Fibroblast of villous mesenchyme (primary cell): ENCODE data around the gene LMF1. TPM values are rescaled to one million over a fixed set of nuclear protein-coding genes. Genes with fewer than 3 reads are reported as not detected.
"Not testable (repeated sequence)": the region's sequence is repeated elsewhere in the genome, so short reads cannot be mapped to it uniquely, and the experiment has no call there.

ENCODE experiments used
- DNase-seq: peaks from one replicate; pipeline ENCODE4 v3.0.0-alpha.2; 2010; ENCODE audit warnings: low read depth
- H3K4me3 ChIP-seq: 2 replicates; pipeline ENCODE4 v1.5.1; 2011; ENCODE audit warnings: low read depth, mild to moderate bottlenecking, low read length
- total RNA-seq: library from RNA; depleted of rRNA; stranded (reverse); fragments of >200 nt; gene quantifications from 2 replicates; pipeline ENCODE4 v1.2.3, GENCODE V29; 2012
- TF ChIP-seq, protein P1 (sequence below): IDR thresholded peaks from 2 replicates; pipeline ENCODE4 v1.5.1; 2012; ENCODE audit warnings: low read depth, mild to moderate bottlenecking, low read length; ENCODE audit not compliant: insufficient read depth

Gene LMF1
- total RNA-seq, 1 donor, result 13.0 TPM

DNA sequence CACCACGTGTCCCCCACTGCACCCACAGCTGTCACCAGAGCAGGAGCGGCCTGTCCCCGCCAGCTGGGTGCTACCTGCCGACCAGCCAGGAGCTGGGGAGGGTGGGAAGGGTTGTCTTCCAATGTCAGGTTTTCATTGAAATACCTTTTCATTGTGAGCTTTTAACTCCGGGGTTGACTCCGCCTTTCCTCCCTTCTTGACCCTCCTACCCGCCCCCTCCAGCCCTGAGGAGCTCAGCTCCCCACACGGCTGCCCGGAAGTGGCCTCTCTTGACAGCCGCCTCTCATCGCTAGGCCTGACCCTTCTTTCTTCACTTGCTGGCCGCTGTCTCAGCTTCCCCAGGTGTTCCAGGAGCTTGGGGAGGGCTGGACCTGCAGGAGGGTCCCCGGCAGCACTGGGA, 149.0 kb downstream of the LMF1 start:
- TF ChIP-seq, protein P1, sequence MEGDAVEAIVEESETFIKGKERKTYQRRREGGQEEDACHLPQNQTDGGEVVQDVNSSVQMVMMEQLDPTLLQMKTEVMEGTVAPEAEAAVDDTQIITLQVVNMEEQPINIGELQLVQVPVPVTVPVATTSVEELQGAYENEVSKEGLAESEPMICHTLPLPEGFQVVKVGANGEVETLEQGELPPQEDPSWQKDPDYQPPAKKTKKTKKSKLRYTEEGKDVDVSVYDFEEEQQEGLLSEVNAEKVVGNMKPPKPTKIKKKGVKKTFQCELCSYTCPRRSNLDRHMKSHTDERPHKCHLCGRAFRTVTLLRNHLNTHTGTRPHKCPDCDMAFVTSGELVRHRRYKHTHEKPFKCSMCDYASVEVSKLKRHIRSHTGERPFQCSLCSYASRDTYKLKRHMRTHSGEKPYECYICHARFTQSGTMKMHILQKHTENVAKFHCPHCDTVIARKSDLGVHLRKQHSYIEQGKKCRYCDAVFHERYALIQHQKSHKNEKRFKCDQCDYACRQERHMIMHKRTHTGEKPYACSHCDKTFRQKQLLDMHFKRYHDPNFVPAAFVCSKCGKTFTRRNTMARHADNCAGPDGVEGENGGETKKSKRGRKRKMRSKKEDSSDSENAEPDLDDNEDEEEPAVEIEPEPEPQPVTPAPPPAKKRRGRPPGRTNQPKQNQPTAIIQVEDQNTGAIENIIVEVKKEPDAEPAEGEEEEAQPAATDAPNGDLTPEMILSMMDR, result no peak
- H3K4me3 ChIP-seq, result no peak overlapping the region
- no peak for DNase-seq

GRCh38 chr16:820748-821147, 150.0 kb downstream of the LMF1 start:
- TF ChIP-seq, protein P1, result no peak
- DNase-seq, result no peak
- no peak overlapping the region for H3K4me3 ChIP-seq

GRCh38 chr16:820044-820408, 150.8 kb downstream of the LMF1 start:
- not testable (repeated sequence) for DNase-seq

GRCh38 chr16:819336-820043, 151.3 kb downstream of the LMF1 start:
- DNase-seq, result no peak
- H3K4me3 ChIP-seq, result no peak overlapping the region
- TF ChIP-seq, protein P1, result no peak

More at GRCh38 chr16:820044-820408, 150.8 kb downstream of the LMF1 start:
- not testable (repeated sequence) for H3K4me3 ChIP-seq

GRCh38 chr16:818592-818991, 152.2 kb downstream of the LMF1 start:
- TF ChIP-seq, protein P1, result no peak
- H3K4me3 ChIP-seq, result no peak overlapping the region
- DNase-seq, result no peak

GRCh38 chr16:818132-818531, 152.7 kb downstream of the LMF1 start:
- TF ChIP-seq, protein P1, result no peak
- no peak overlapping the region for H3K4me3 ChIP-seq
- DNase-seq, result no peak

GRCh38 chr16:817001-817906, 153.5 kb downstream of the LMF1 start:
- H3K4me3 ChIP-seq, result no peak overlapping the region
- TF ChIP-seq, protein P1, result no peak
- no peak for DNase-seq
